Mesendoderm (in vitro differentiated cells): ENCODE measurements around the gene ACTMAP. TPM values are rescaled to one million over a fixed set of nuclear protein-coding genes. Genes with fewer than 3 reads are reported as not detected.
A peak's percentile ranks its signal among the peaks of the same experiment; 100 is the strongest.

Experiments used
- DNase-seq: peaks from one replicate; pipeline ENCODE4 v3.0.0; 2013
- H2AK5ac ChIP-seq: 2 replicates; pipeline ENCODE4 v1.6.1; 2013; ENCODE audit warnings: low read length, inconsistent platforms
- H2BK120ac ChIP-seq: 2 replicates; pipeline ENCODE4 v1.6.1; 2013; ENCODE audit warnings: low read depth, mild to moderate bottlenecking, low read length, moderate library complexity, mixed read lengths
- H2BK15ac ChIP-seq: replicated peaks from 2 replicates; pipeline ENCODE4 v1.6.1; 2013; ENCODE audit warnings: low read depth, mild to moderate bottlenecking, moderate library complexity
- H2BK5ac ChIP-seq: 2 replicates; pipeline ENCODE4 v1.6.1; 2013; ENCODE audit warnings: low read length, inconsistent platforms
- H3K18ac ChIP-seq: 2 replicates; pipeline ENCODE4 v1.6.1; 2013; ENCODE audit warnings: mild to moderate bottlenecking, low read length, mixed read lengths
- H3K23ac ChIP-seq: one replicate; pipeline ENCODE4 v1.6.1; 2013; ENCODE audit warnings: low read length
- H3K27ac ChIP-seq: 2 replicates; pipeline ENCODE4 v1.5.1; 2013; ENCODE audit warnings: low read depth, mild to moderate bottlenecking, inconsistent platforms, low read length, moderate library complexity
- H3K27me3 ChIP-seq: 2 replicates; pipeline ENCODE4 v1.6.1; 2013; ENCODE audit warnings: low read length, control low read depth, mild to moderate bottlenecking, inconsistent platforms; ENCODE audit not compliant: insufficient read depth, poor library complexity
- H3K36me3 ChIP-seq: 2 replicates; pipeline ENCODE4 v1.6.1; 2013; ENCODE audit warnings: low read length, inconsistent platforms; ENCODE audit not compliant: control insufficient read depth, insufficient read depth
- H3K4ac ChIP-seq: one replicate; pipeline ENCODE4 v1.6.1; 2013; ENCODE audit warnings: low read depth, mild to moderate bottlenecking, low read length, moderate library complexity
- H3K4me1 ChIP-seq: 2 replicates; pipeline ENCODE4 v1.6.1; 2013; ENCODE audit warnings: low read depth, low read length, inconsistent platforms; ENCODE audit not compliant: control insufficient read depth
- H3K4me2 ChIP-seq: 2 replicates; pipeline ENCODE4 v1.6.1; 2013; ENCODE audit warnings: low read length
- H3K4me3 ChIP-seq: 2 replicates; pipeline ENCODE4 v1.5.1; 2013; ENCODE audit warnings: mild to moderate bottlenecking, low read length
- H3K56ac ChIP-seq: one replicate; pipeline ENCODE4 v1.6.1; 2013; ENCODE audit warnings: low read length
- H3K79me1 ChIP-seq: 2 replicates; pipeline ENCODE4 v1.6.1; 2013; ENCODE audit warnings: low read length, inconsistent platforms
- H3K79me2 ChIP-seq: 2 replicates; pipeline ENCODE4 v1.6.1; 2013; ENCODE audit warnings: mild to moderate bottlenecking, low read length; ENCODE audit not compliant: control insufficient read depth, insufficient read depth
- H3K9ac ChIP-seq: 2 replicates; pipeline ENCODE4 v1.6.1; 2013; ENCODE audit warnings: low read length, inconsistent platforms
- H4K5ac ChIP-seq: one replicate; pipeline ENCODE4 v1.6.1; 2013; ENCODE audit warnings: low read length
- H4K8ac ChIP-seq: one replicate; pipeline ENCODE4 v1.6.1; 2013; ENCODE audit warnings: low read depth, mild to moderate bottlenecking, control low read depth, low read length, moderate library complexity
- WGBS: extraction: QIAGEN DNeasy Blood & Tissue Kit; methylation state at CpG from one replicate; pipeline ENCODE4 v1.1.7; 2013; ENCODE audit warnings: low lambda C conversion rate, missing lambda C conversion rate; ENCODE audit not compliant: insufficient coverage; ENCODE audit errors: extremely low coverage; 5-methylcytosine and 5-hydroxymethylcytosine counted together
- small RNA-seq: library from polyadenylated mRNA; stranded (forward); fragments of <200 nt; extraction: miRNeasy Mini kit (QIAGEN cat#:217004); gene quantifications from one replicate; pipeline ENCODE3, GENCODE V24; 2013; ENCODE audit not compliant: insufficient read depth

ACTMAP gene

GRCh38 chr19:40692212-40692551 lies 58.1 kb downstream of the ACTMAP start:
- Histone ChIP-seq H3K9ac (no peak overlapping the region), H3K4me3 (no peak overlapping the region), H2BK5ac (no peak overlapping the region), H3K18ac (no peak overlapping the region), H3K79me2 (peaks cover 12% of the 10 kb centered on the region), H2BK120ac (no peak overlapping the region), H3K56ac (peak overlapping the region; percentile 22), H3K79me1 (peaks cover 18% of the 10 kb centered on the region), H2AK5ac (no peak overlapping the region), H4K8ac (no peak overlapping the region), H3K23ac (peak overlapping the region; percentile 45), H2BK15ac (no peak overlapping the region), H3K36me3 (no peaks in the 10 kb centered on the region), H3K4me2 (no peak overlapping the region), H3K4me1 (peaks cover 1% of the 10 kb centered on the region), H3K27ac (no peak overlapping the region), H3K27me3 (no peaks in the 10 kb centered on the region), H3K4ac (no peak overlapping the region), H4K5ac (no peak overlapping the region)
- no CpG with 5 or more reads among the region's 14 CpGs for WGBS
- no peak for DNase-seq

GRCh38 chr19:40691421-40692211 lies 58.7 kb downstream of the ACTMAP start:
- Histone ChIP-seq H3K27ac (no peak overlapping the region), H3K4me3 (no peak overlapping the region)
- peak; percentile 59 for DNase-seq

More at GRCh38 chr19:40691421-40692211, 58.7 kb downstream of the ACTMAP start:
- Histone ChIP-seq H2BK5ac (no peak overlapping the region), H3K36me3 (no peaks in the 10 kb centered on the region), H3K4ac (no peak overlapping the region), H2BK120ac (no peak overlapping the region), H3K79me2 (peaks cover 12% of the 10 kb centered on the region), H2BK15ac (no peak overlapping the region), H3K18ac (no peak overlapping the region), H3K56ac (peak overlapping the region; percentile 88), H3K23ac (peak overlapping the region; percentile 45), H4K8ac (no peak overlapping the region), H4K5ac (no peak overlapping the region), H2AK5ac (no peak overlapping the region), H3K9ac (peak overlapping the region; percentile 82), H3K4me1 (peaks cover 1% of the 10 kb centered on the region), H3K79me1 (peaks cover 18% of the 10 kb centered on the region), H3K4me2 (peak overlapping the region; percentile 86), H3K27me3 (no peaks in the 10 kb centered on the region)
- WGBS = no CpG with 5 or more reads among the region's 24 CpGs

Small RNA genes within 50 kb of the gene (small RNA-seq; reads per million reads assigned to genes)
- not detected for gene RNU6-195P
